Stimulated activated CD8-positive, alpha-beta memory T cell treated with anti-CD3 and anti-CD28 coated beads, Interleukin-15, amount 100 ng/mL, for 4 hours (primary cell): ENCODE measurements around the gene RAB4A.
"Not testable (repeated sequence)": the region's sequence is repeated elsewhere in the genome, so short reads cannot be mapped to it uniquely, and the experiment has no call there.

Source experiments
- DNase-seq, 2 donors: peaks; one replicate each; pipeline ENCODE4 v3.0.0-alpha.2; 2020; ENCODE audit warnings: low read depth in 2 of 2

RAB4A gene

DNA sequence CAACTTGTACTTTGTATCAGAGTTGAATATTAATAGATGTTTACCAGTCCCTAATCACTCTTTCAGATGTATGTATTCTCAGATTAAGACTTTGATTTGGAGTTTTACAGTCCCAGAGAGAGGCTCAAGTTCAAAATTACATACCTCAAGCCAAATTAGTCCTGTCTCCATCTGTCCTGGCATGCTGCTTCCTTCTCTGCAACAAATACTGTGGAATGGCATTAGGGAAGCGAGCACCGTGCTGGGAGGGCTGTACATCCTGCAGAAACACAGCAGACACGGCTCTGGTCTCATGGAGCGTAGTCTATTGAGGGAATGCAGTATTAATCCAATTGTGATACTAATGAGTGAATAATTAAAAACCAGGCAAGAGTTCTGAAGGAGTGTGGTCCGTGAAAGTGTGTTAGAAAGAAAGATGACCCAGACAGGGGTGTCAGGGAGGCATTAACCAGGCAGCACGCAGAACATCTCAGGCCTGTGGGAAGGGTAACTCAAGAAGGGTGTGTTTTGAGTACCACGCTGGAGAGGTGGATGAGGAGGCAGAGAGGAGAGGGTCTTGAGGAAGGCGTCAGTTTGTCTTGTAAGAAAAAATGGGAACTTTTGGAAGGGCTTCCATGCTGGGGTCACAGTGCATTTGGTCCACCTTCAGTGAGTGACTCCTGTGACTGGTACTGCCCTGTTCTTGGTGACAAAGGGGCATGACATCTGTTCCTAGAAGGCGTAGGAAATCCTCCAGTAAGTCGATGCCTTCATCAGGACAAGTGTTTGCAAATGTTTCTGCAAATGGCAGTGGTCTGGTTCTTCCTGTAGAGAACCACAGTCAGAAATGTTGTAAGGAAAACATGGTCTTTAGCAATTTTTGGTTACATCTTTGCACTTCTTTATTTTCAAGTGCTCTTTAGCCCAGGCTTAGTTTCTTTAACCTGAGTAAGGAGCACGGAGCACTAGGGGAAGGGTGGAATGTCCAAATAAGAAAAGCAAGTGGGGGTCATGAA, 1.6 kb downstream of the RAB4A start:
- DNase-seq = no peak

DNA sequence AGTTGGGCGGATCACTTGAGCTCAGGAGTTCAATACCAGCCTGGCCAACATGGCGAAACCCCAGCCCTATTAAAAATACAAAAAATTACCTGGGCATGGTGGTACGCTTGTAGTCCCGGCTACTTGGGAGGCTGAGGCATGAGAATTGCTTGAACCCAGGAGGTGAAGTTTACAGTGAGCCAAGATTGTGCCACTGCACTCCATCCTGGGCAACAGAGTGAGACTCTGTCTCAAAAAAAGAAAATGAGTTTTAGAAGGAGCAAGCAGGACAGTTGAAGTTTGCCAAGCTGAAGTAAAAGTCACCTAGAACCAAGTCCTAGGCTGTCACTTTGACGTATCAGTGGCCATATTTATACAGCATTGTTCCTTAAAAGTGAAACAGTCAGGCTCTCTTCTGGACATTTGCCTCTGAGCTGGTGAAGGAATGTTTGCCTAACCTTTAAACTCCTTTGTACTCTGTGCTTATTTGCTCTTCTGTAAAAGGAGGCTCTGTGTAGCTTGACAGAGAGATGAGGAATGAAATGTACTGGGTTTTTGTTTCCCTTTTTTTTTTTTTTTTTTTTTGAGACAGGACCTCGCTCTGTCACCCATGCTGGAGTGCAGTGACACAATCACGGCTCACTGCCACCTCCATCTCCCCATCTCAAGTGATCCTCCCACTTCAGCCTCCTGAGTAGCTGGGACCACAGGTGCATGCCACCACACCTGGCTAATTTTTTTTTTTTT, 2.8 kb downstream of the RAB4A start:
- no peak for DNase-seq

DNA sequence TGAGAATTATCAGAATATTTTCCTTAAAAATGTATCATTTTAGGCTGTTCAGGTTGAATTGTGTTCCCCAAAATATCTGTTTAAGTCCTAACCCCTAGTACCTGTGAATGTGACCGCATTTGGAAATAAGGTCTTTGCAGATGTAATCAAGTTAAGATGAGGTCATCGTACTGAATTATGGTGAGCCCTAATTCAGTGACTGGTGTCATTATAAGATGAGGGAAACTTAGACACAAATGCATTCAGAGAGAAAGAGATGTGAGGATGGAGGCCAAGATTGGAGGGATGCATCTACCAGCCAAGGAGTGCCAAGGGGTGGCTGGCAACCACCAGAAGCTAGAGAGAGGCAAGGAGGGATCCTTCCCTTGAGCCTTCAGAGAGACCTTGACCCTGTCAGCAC, 4.1 kb downstream of the RAB4A start:
- no peak for DNase-seq

DNA sequence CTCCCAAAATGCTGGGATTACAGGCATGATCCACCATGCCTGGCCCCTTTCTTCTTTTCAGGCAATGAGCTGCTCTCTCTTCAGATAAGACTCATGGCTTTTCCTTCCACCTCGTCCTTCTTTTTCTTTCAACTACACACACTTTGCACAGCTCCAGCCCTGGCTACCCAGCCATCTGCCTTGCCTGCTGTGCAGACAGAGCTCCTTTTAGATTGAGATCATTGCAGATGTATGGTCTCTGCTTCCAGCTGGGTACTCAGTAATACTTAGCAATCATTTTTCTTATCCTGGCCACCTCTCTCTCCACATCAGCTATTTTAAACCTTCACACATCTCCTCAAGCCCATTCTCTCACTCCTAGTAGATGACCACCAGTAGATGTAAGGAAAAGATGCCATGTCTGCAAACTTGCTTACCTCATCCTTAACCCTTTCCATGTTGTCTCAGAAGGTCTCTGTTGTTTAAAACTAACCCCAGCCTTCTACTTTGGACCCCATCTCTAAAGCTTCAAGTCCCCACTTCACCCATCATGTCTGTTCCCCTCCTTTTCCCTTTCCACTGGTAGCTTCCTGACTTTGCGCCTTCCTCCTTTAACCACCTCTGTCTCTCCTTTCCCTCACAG, 7.3 kb downstream of the RAB4A start:
- no peak for DNase-seq

DNA sequence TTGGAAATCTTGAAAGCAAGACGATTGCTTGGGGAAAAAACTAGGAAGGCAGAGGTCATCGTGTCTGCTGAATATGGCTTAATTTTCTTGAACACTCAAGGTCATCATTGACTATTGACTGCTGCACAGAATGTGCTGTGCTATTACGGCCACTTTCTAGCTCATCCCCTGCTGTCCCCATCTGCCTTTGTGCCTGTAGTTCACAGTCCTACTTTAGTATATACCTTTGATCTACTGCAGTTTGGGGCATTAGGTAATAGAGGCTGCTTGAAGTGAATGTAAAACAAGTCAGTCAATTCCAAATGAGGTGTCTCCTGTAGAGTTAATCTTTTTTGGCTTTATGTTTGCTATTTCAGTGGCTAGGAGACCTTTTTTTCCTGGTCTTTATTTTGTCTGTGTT, 8.3 kb downstream of the RAB4A start:
- DNase-seq = no peak

DNA sequence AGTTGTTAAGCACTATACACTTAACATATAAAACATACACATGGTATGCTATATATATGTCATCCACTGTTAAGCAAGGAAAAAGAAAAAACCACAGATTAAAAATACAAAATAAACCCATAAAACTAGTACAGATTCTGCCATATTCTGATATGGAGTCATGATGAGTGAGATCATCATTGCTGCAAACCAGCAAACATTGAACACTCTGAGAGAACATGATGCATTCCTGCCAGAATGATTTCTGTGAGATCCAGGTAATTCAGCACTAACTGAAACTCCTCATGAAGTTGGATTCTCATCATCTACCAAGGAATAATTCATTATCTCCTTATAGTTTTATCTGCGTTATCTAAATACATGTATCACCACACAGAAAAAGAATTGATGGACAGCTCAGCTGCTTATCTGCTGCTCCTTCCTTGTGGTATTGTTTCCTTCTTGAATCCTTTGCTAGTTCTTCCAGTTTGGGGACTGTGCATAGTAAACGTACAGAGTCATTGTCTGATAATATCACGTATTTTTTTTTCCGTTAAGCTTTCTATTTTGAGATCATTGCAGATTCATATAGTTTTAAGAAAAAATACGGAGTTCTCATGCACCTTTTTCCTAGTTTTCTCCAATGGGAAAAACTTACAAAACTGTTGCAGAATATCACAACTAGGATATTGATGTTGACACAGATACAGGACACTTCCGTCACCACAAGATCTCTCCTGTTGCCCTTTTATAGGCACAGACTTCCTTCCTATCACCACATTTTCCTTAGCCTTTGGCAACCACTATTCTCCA, 9.3 kb downstream of the RAB4A start:
- DNase-seq = no peak

DNA sequence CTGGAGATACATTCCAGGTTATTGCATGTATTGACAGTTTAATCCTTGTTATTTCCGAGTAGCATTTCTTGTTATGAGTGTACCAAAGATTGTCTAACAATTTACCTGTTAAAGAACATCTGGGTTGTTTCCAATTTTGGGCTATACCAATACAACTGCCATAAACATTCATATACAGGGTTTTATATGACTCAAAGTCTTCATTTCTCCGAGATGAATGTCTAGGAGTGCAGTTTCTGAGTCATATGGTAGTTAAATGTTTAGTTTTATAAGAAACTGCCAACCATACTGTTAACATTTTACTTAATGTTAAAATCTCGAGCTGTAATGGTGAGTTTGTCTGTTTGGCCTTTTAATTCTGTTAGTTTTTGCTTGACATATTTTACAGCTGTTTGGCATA, 10.0 kb downstream of the RAB4A start:
- no peak for DNase-seq

DNA sequence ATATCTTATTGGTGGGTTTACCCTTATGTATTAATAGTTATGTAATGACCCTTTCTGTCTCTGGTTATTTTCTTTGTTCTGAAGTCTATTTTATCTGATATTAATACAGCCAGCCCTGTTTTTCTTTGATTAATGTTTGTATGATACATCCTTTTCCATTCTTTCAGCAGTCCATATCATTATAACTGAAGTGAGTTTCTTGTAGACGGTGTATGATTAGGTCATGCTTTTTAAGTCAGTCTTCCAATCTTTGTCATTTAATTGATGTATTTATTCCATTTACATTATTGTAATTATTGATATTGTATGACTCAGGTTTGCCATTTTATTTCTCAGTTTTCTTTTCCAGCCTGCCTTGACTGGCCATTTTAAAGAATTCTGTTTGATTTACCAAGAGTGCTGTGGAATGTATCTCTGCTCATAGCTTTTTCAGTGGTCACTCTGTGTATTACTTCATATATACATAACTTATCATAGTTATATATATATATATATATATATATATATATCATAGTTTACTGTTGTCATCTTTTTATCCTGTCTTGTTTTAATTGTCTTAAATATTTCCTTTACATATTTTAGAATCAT, 10.5 kb downstream of the RAB4A start:
- no peak for DNase-seq

DNA sequence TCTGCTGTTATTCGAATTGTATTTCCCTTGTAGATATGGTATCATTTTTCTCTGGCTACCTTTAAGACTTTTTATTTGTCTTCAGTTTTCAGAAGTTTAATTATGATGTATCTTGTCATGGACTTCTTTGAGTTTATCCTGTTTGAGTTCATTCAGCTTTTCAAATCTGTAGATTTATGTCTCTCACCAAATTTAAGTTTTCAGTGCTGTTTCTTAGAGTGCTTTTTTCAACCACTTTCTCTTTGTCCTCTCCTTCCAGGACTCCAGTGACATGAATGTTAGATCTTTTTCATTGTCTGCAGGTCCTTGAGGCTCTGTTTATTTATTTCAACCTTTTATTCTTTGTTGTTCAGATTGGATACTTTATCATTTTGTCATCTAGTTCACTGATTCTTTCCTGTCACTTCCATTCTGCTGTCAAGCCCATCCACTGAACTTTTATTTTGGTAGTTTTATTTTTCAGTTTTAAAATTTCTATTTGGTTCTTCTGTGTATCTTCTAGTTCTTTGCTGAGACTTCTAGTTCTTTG, 11.4 kb downstream of the RAB4A start:
- no peak for DNase-seq

DNA sequence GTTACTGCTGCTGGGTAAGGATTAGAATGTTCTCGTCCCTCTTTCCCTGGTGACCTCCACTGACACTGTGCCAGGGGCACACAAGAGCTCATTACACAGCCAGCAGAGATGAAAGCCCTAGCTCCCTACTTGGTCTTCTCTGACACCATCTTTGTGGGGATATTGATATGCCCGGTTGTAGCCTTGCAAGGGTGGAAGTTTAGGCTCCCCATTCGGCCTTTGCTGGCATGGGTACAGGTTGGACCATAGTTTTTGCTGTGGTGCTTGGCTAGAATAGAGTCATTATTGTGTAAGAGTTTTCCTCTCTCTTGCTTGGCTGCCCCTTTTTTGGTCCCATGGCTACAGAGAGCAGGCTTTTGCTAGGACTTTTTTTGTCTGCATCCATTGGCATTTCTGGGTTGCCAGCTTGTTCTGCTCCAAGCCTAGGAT, 12.3 kb downstream of the RAB4A start:
- no peak for DNase-seq

DNA sequence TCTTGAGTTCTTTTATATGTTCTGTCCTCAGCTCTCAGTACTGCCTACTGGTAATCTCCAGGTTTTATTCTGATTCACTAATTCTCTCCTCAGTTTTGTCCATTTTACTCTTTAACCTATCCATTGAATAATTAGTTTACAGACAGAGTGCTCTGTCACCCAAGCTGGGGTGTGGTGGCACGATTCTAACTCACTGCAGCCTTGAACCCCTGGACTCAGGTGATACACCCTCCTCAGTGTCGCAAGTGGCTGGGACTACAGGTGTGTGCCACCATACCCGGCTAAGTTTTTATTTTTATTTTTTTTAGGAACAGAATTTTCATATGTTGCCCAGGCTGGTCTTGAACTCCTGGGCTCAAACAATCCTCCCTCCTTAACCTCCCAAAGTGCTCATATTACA, 14.0 kb downstream of the RAB4A start:
- no peak for DNase-seq

DNA sequence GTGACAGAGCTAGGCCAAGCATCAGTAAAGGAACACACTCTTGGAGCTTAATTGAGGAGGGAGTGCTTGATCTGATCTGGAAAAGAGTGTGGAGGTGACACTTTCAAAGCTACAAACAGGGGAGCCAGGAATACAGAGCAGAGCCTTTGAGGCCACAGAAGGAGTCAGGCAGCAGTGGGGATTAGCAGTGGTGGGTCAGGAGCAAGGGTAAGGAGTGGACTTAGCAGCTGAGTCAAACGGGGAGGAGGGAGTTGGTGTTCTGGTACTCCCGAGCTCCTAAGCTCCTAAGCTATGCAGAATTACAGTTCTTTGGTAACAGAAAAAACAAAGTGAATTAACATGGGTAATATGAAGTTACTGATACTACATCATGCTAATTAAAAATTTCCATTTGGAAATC, 14.5 kb downstream of the RAB4A start:
- no peak for DNase-seq

DNA sequence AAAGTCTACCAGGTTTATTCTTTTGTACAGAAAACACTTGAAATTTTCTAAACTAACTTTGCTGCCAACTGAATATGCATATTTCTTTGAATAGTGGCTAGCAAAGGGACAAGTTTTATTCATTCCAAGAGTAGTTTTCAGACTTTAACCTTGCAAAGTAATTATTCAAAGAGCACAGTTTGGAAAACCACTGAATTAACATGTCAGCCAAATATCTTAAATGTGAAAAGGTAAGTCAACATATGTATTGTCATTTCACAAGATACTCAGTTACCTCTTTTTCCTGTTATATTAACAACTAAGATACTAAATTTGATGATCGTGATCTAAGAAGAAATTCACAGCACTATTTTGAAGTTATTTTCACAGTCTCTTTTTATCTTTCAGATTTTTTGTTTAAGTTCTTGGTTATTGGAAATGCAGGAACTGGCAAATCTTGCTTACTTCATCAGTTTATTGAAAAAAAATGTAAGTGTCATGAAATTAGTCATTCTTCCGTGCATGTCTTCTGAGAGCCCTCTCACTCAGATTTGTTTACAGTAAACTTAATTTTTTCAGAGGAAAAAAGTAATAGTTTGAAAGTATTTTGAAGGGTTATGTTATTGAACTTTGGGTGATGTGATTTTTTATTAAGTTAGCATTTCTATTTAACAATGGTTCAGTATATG, 15.3 kb downstream of the RAB4A start:
- DNase-seq = no peak

DNA sequence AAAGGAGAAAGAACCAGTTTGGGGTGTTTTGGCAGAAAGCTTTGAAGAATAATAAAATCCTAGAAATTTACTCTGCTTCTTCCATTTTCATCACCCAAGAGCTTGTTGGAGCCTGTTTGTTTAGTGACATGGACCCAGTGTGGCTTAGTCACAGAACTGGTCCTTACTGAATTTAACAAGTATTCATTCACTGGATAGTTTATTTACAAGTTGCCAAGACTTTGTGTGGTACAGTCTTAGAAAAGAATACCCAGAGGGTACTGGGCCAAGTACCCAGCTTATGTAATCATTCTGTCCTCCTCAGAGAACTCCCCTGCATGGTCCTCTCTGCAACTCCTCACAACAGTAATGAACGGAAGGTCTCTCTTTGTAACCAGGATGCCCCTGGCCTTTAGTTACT, 16.4 kb downstream of the RAB4A start:
- DNase-seq = no peak

DNA sequence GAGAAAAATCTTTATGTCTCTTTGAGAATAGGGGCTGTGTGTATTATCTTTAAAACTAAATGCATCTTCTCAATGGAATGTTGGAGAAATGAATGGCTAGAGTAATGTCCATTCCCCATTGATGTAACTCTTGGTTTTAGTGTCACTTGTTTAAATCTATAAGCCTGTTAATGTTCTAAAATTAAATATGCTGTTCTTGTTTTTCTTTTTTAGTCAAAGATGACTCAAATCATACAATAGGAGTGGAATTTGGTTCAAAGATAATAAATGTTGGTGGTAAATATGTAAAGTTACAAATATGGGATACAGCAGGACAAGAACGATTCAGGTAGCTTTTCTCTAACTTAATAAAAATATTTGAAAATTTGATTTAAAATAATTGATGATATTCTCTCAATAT, 17.6 kb downstream of the RAB4A start:
- DNase-seq = no peak

DNA sequence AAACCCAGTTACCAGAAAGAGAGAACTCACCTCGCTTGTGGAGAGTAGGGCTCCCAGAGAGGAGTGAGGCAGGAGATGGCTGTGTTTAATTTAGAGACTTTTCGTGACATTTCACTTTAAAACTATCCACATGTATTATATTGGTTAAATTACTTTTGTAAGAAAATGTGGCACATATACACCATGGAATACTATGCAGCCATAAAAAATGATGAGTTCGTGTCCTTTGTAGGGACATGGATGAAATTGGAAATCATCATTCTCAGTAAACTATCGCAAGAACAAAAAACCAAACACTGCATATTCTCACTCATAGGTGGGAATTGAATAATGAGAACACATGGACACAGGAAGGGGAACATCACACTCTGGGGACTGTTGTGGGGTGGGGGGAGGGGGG, 20.8 kb downstream of the RAB4A start:
- DNase-seq = not testable (repeated sequence)

DNA sequence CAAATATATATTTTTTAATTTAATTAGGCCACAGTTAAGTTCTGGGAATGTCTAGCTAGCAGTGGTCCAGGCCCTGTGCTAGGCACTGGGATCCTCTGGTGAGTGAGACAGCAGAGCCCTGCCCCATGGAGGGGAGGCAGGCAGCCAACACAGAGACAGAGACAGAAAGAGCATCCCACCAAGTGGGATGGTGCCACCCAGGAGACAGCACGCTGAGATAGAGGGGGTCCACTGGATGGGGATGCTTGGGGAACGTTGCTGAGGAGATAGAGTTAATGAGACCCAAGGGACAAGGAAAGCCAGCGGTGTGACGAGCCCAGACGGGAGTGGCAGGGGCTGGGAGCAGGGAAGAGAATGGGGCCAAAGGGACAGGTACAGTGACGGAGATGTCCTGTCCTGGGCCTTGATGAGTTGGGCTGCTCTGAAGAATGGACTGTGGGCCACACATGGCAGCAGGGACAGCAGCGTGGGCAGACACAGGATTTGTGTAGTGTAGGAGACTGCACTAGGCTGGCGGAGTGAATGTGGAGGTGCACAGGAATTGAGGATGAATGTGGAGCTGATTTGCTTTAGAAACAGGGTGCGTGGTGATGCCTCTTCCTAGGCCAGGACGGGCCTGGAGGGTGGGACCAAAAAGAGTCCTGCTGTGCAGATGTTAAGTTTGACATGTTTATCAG, 22.8 kb downstream of the RAB4A start:
- no peak for DNase-seq

DNA sequence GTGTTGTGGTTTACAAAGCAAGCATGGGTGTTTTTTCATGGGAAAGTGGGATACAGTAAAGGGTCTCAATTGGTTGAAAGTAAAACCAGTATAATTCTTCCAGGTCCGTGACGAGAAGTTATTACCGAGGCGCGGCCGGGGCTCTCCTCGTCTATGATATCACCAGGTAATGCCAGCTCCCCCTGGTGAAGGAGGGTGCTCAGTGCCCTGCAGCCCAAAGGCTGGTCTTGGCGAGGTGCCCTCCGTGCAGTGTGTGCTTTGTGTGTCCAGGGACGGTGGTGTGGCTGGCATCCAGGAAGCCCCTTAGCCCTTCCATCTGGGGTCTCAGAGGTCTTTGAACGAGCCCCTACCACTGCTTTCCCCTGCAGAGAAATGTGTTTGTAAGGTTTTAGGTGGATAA, 24.8 kb downstream of the RAB4A start:
- no peak for DNase-seq

DNA sequence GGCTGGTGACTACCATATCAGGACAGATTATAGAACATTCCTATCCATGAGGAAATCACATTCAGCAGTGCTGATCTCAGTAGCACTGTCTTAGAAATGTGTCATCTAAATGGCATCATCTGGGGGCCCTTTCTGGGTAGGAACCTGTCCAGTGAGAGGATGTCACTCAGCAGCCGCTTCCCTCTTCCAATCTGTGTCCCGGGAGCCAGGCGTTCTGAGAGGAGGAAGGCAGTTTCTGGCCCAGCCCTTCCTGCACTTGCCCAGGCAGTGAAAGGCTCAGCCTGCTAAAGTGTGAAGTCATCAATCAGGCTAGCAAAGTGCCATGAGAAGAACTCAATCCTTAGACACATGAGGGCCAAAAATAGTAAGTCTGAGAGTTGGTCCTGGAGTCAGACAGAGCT, 25.6 kb downstream of the RAB4A start:
- DNase-seq = no peak

DNA sequence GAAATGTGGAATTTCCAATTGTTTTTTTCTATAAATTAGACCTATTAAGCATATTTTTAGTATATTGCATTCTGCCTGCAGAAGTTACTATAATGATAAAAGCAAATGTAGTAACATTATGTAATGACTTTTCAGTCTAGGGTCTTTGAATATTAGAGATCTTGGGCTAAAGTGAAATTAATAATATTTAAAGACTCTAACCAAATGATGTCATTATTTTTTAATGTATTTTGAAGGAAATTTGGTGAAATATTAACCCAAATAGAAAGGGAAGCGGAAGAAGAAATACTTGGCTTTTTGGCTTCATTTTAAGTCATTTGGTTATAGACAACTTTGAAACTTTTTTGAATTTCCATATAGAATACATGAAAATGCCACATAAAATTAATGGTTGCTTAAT, 26.8 kb downstream of the RAB4A start:
- no peak for DNase-seq
